Measurements from ENCODE around the gene ZNF628.

DNA sequence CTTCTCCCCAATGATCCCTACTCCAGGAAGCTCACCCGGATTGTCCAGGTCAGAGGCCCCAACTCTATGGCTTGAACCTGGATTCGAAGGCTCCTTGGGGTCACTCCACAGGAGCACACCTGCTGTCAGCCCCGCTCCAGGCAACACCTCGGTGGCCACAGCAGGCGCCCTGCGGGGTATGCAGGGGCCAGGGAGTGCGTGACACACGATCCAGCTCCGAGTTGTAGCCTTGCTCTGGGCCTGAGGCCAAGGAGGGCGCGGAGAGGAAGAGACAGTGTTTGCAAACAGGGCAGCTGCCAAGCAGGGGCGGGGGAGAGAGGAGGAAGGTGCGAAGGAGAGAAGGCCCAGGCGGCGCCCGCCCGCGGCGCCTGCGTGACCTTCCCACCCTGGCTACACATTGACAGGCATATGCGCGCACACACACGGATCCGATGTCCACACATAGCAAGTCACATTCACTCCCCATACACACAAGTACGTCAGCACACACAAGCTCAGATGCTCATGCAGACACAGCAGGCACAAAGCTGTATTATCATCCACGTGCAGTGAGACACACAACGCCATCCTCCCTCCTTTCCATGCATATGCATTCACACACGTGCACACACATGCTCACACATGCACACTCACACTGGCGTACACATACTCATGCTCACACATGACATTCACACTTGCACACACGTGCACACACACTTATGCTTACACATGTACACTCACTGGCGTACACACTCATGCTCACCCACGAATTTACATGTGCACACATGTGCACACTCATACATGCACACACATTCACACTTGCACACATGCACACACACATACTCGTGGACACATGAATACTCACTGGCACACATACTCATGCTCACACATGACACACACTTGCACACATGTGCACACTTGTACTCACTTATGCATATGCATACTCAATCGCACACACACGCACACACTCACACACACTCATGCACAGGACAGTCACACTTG is 50.1 kb downstream of the ZNF628 start:
- TF ChIP-seq, protein P1, sequence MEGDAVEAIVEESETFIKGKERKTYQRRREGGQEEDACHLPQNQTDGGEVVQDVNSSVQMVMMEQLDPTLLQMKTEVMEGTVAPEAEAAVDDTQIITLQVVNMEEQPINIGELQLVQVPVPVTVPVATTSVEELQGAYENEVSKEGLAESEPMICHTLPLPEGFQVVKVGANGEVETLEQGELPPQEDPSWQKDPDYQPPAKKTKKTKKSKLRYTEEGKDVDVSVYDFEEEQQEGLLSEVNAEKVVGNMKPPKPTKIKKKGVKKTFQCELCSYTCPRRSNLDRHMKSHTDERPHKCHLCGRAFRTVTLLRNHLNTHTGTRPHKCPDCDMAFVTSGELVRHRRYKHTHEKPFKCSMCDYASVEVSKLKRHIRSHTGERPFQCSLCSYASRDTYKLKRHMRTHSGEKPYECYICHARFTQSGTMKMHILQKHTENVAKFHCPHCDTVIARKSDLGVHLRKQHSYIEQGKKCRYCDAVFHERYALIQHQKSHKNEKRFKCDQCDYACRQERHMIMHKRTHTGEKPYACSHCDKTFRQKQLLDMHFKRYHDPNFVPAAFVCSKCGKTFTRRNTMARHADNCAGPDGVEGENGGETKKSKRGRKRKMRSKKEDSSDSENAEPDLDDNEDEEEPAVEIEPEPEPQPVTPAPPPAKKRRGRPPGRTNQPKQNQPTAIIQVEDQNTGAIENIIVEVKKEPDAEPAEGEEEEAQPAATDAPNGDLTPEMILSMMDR (IDR thresholded peaks at IDR 0.05): no peak
- TF ChIP-seq POLR2A (IDR thresholded peaks at IDR 0.05) (no peak), POLR2AphosphoS5 (IDR thresholded peaks at IDR 0.05) (no peak)
